ENCODE results near the gene TPRG1. TPM values are rescaled to one million over a fixed set of nuclear protein-coding genes. Genes with fewer than 3 reads are reported as not detected.

TPRG1 gene
- total RNA-seq, 4 donors from 2014 or later = 1.3 to 3.0 (median 2.5) TPM

- Histone ChIP-seq H3K4me3 (no peak overlapping the region), H3K27ac (no peak overlapping the region), H3K27me3 (no peaks in the 10 kb centered on the region), H3K9me3 (no peaks in the 10 kb centered on the region), H3K4me1 (no peaks in the 10 kb centered on the region), H3K36me3 (no peaks in the 10 kb centered on the region)
- TF ChIP-seq POLR2AphosphoS5 (IDR thresholded peaks at IDR 0.05) = no peak
- no peak for TF ChIP-seq CTCF (IDR thresholded peaks at IDR 0.05)
- TF ChIP-seq POLR2A (IDR thresholded peaks at IDR 0.05) = no peak
- no peak for TF ChIP-seq EP300 (IDR thresholded peaks at IDR 0.05)
- no peak for ATAC-seq
- WGBS, 2 donors (ENCODE audit: low coverage in 1 of 2) = 77 to 88% methylated on average over 4 of the region's 4 CpGs
Measured at GRCh38 chr3:189298469-189299375, 127.0 kb downstream of the TPRG1 start.

GRCh38 chr3:189300345-189300744 lies 128.6 kb downstream of the TPRG1 start:
- H3K27ac ChIP-seq = no peak overlapping the region

DNA sequence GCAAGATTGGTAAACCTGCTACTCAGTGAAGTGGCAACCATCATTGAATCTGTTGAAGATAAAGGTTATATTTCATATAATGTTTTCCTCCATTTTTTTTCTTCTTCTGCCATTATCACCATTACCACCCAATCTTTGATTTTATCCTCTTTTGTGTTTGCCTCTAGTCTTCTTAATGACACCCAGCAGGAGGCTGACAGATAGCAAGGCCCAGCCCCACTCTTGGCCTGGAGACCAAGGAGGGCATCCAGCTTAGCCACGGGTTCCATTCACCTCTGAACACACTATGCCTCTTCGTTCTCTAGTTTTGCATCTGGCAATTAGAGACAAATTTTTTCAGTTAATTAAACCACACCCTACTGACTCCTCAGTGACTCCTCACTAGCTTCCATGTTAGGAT lies 129.7 kb downstream of the TPRG1 start:
- Histone ChIP-seq H3K4me1 (peaks cover 0 to 10% (median 0%) of the 10 kb centered on the region in 3 donors), H3K4me3 (no peak overlapping the region), H3K27ac (no peak overlapping the region), H3K9me3 (no peaks in the 10 kb centered on the region), H3K36me3 (no peaks in the 10 kb centered on the region), H3K27me3 (no peaks in the 10 kb centered on the region)
- 66 to 100% methylated on average over 1 to 2 of the region's 2 CpGs for WGBS, 2 donors (ENCODE audit: low coverage in 1 of 2)
- ATAC-seq = no peak
- no peak for TF ChIP-seq POLR2AphosphoS5 (IDR thresholded peaks at IDR 0.05)
- no peak for TF ChIP-seq CTCF (IDR thresholded peaks at IDR 0.05)
- TF ChIP-seq POLR2A (IDR thresholded peaks at IDR 0.05) = no peak
- TF ChIP-seq EP300 (IDR thresholded peaks at IDR 0.05) = no peak

More at GRCh38 chr3:189300345-189300744, 128.6 kb downstream of the TPRG1 start:
- Histone ChIP-seq H3K36me3 (no peaks in the 10 kb centered on the region), H3K27me3 (no peaks in the 10 kb centered on the region), H3K4me1 (peaks cover 0 to 10% (median 0%) of the 10 kb centered on the region in 3 donors), H3K9me3 (no peaks in the 10 kb centered on the region), H3K4me3 (no peak overlapping the region)
- no peak for TF ChIP-seq EP300 (IDR thresholded peaks at IDR 0.05)
- TF ChIP-seq POLR2A (IDR thresholded peaks at IDR 0.05) = no peak
- no peak for TF ChIP-seq CTCF (IDR thresholded peaks at IDR 0.05)
- TF ChIP-seq POLR2AphosphoS5 (IDR thresholded peaks at IDR 0.05) = no peak
- ATAC-seq = no peak
- 94 to 100% methylated on average over 1 of the region's 1 CpG for WGBS, 2 donors (ENCODE audit: low coverage in 1 of 2)

DNA sequence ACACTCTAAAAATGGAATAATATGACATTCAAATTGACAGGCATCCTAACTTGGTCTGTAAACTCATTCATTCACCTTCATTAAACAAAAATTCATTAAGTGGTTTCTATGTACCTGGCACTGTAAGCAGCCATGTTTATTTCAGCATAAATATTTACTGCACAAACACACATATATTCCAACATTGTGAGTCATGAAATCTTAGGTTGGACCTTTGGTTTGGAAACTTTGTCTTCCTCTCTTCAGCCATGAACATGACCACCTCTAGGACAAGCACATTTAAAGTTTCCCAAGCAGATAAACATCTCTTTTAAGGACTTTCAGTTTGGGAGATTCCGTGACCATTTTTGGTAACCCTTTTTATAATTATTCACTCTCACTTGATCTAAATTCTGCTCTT lies 131.8 kb downstream of the TPRG1 start:
- no peak for ATAC-seq
- H3K27ac ChIP-seq = no peak overlapping the region
- TF ChIP-seq CTCF (IDR thresholded peaks at IDR 0.05) (no peak), POLR2A (IDR thresholded peaks at IDR 0.05) (no peak), POLR2AphosphoS5 (IDR thresholded peaks at IDR 0.05) (no peak), EP300 (IDR thresholded peaks at IDR 0.05) (no peak)
- no peaks in the 10 kb centered on the region for H3K36me3 ChIP-seq
- no peaks in the 10 kb centered on the region for H3K27me3 ChIP-seq
- no peak overlapping the region for H3K4me3 ChIP-seq
- H3K9me3 ChIP-seq = no peaks in the 10 kb centered on the region
- 0 to 100% methylated on average over 1 of the region's 1 CpG for WGBS, 2 donors (ENCODE audit: low coverage in 1 of 2)
- peaks cover 0 to 10% (median 0%) of the 10 kb centered on the region in 3 donors for H3K4me1 ChIP-seq

All from gastroesophageal sphincter (tissue), 4 donors.